ENCODE results near the gene HPDL. TPM values are rescaled to one million over a fixed set of nuclear protein-coding genes. Genes with fewer than 3 reads are reported as not detected.
"Not testable (repeated sequence)": the region's sequence is repeated elsewhere in the genome, so short reads cannot be mapped to it uniquely, and the experiment has no call there.

Gene HPDL
- polyA plus RNA-seq, 3 donors: 0.22 to 1.3 (median 0.62) TPM

GRCh38 chr1:45344499-45344898 lies 17.8 kb downstream of the HPDL start:
- WGBS, 3 donors: 95 to 100% (median 96%) methylated on average over 2 of the region's 2 CpGs
- no peak overlapping the region for H3K27ac ChIP-seq (ENCODE audit: low read depth, low read length)

GRCh38 chr1:45345014-45345413 lies 18.3 kb downstream of the HPDL start:
- no peak overlapping the region for H3K27ac ChIP-seq (ENCODE audit: low read depth, low read length)
- 95 to 96% (median 95%) methylated on average over 13 of the region's 13 CpGs for WGBS, 3 donors

GRCh38 chr1:45346473-45346872 lies 19.8 kb downstream of the HPDL start:
- 89 to 95% (median 90%) methylated on average over 2 of the region's 2 CpGs for WGBS, 3 donors
- no peak overlapping the region for H3K27ac ChIP-seq (ENCODE audit: low read depth, low read length)

- no peak overlapping the region for H3K27ac ChIP-seq (ENCODE audit: low read depth, low read length)
- WGBS, 3 donors: 87 to 100% (median 98%) methylated on average over 2 of the region's 2 CpGs
These were observed 21.3 kb downstream of the HPDL start for GRCh38 chr1:45348020-45348419.

GRCh38 chr1:45348609-45348965 lies 21.9 kb downstream of the HPDL start:
- H3K27ac ChIP-seq (ENCODE audit: low read depth, low read length): no peak overlapping the region
- 40 to 64% (median 46%) methylated on average over 1 of the region's 1 CpG for WGBS, 3 donors

GRCh38 chr1:45348966-45349677 lies 22.4 kb downstream of the HPDL start:
- WGBS, 3 donors: 36 to 61% (median 56%) methylated on average over 3 of the region's 3 CpGs
- H3K27ac ChIP-seq (ENCODE audit: low read depth, low read length): no peak overlapping the region

- 56 to 90% (median 90%) methylated on average over 5 of the region's 5 CpGs for WGBS, 3 donors
- no peak overlapping the region for H3K27ac ChIP-seq (ENCODE audit: low read depth, low read length)
These were observed 24.8 kb downstream of the HPDL start for GRCh38 chr1:45351508-45351907.

GRCh38 chr1:45353685-45354084 lies 27.0 kb downstream of the HPDL start:
- H3K27ac ChIP-seq (ENCODE audit: low read depth, low read length): no peak overlapping the region
- 75 to 85% (median 84%) methylated on average over 2 of the region's 2 CpGs for WGBS, 3 donors

- 92 to 94% (median 93%) methylated on average over 4 of the region's 4 CpGs for WGBS, 3 donors
- no peak overlapping the region for H3K27ac ChIP-seq (ENCODE audit: low read depth, low read length)
These were observed 28.1 kb downstream of the HPDL start for GRCh38 chr1:45354838-45355237.

- WGBS, 3 donors: 34 to 62% (median 41%) methylated on average over 2 of the region's 2 CpGs
- no peak overlapping the region for H3K27ac ChIP-seq (ENCODE audit: low read depth, low read length)
These were observed 29.0 kb downstream of the HPDL start for GRCh38 chr1:45355683-45356082.

GRCh38 chr1:45356186-45356585 lies 29.5 kb downstream of the HPDL start:
- H3K27ac ChIP-seq (ENCODE audit: low read depth, low read length): no peak overlapping the region
- 81 to 89% (median 82%) methylated on average over 4 of the region's 4 CpGs for WGBS, 3 donors

GRCh38 chr1:45359882-45360513 lies 33.3 kb downstream of the HPDL start:
- no peak overlapping the region for H3K27ac ChIP-seq (ENCODE audit: low read depth, low read length)
- WGBS, 3 donors: 15 to 25% (median 20%) methylated on average over 7 of the region's 7 CpGs

- H3K27ac ChIP-seq (ENCODE audit: low read depth, low read length): not testable (repeated sequence)
- 30 to 69% (median 34%) methylated on average over 7 of the region's 7 CpGs for WGBS, 3 donors
These were observed 34.3 kb downstream of the HPDL start for GRCh38 chr1:45360981-45361380.

GRCh38 chr1:45364294-45364693 lies 37.6 kb downstream of the HPDL start:
- no peak overlapping the region for H3K27ac ChIP-seq (ENCODE audit: low read depth, low read length)
- 86 to 94% (median 93%) methylated on average over 2 of the region's 2 CpGs for WGBS, 3 donors

- WGBS, 3 donors: 83 to 88% (median 83%) methylated on average over 6 of the region's 6 CpGs
- H3K27ac ChIP-seq (ENCODE audit: low read depth, low read length): no peak overlapping the region
These were observed 38.4 kb downstream of the HPDL start for GRCh38 chr1:45365051-45365450.

GRCh38 chr1:45370575-45370974 lies 43.9 kb downstream of the HPDL start:
- H3K27ac ChIP-seq (ENCODE audit: low read depth, low read length): no peak overlapping the region

- no peak overlapping the region for H3K27ac ChIP-seq (ENCODE audit: low read depth, low read length)
These were observed 46.9 kb downstream of the HPDL start for GRCh38 chr1:45373573-45373972.

GRCh38 chr1:45375104-45376090 lies 48.7 kb downstream of the HPDL start:
- H3K27ac ChIP-seq (ENCODE audit: low read depth, low read length): no peak overlapping the region
- WGBS, 3 donors: 55 to 70% (median 63%) methylated on average over 3 of the region's 3 CpGs

GRCh38 chr1:45378184-45378583 lies 51.5 kb downstream of the HPDL start:
- H3K27ac ChIP-seq (ENCODE audit: low read depth, low read length): no peak overlapping the region

Measured in adipose tissue (tissue), 3 donors.